H1 (cell line): ENCODE measurements around the gene CLGN.

Experiments used
- CBX8 ChIP-seq: fragments of 300-800, 300-1000 bp; sonication (generic); IDR thresholded peaks from 2 replicates; pipeline ENCODE4 v1.7.1; 2016; ENCODE audit warnings: low read depth, low read length, borderline replicate concordance
- CEBPB ChIP-seq: IDR thresholded peaks from 2 replicates; pipeline ENCODE4 v1.6.1; 2012; ENCODE audit warnings: low read depth, low read length
- CHD2 ChIP-seq: IDR thresholded peaks from 2 replicates; pipeline ENCODE4 v1.6.1; 2012; ENCODE audit warnings: low read length, improper control_type of control experiment
- EP300 ChIP-seq, 2 experiments: IDR thresholded peaks; 1 replicate in 1 of 2; 2 replicates in 1 of 2; pipeline ENCODE4 v1.6.1; 2011 to 2012; ENCODE audit warnings: low read depth in 2 of 2, low read length in 2 of 2, mild to moderate bottlenecking in 2 of 2, borderline replicate concordance in 1 of 2, inconsistent platforms in 1 of 2, moderate library complexity in 1 of 2
- EZH2 ChIP-seq: fragments of 200-600 bp; sonication (generic); IDR thresholded peaks from 2 replicates; pipeline ENCODE4 v1.7.1; 2012; ENCODE audit warnings: low read depth, mild to moderate bottlenecking, moderate library complexity, low read length, inconsistent platforms; ENCODE audit not compliant: severe bottlenecking
- JUN ChIP-seq: IDR thresholded peaks from 2 replicates; pipeline ENCODE4 v1.6.1; 2011; ENCODE audit warnings: low read depth, mild to moderate bottlenecking, improper control_type of control experiment, low read length
- POLR2A ChIP-seq, 2 experiments: IDR thresholded peaks; 1 replicate in 1 of 2; 2 replicates in 1 of 2; pipeline ENCODE4 v1.6.1; 2011; ENCODE audit warnings: low read depth in 2 of 2, low read length in 2 of 2, mild to moderate bottlenecking in 2 of 2; ENCODE audit errors: control extremely low read depth in 1 of 2
- ZNF274 ChIP-seq: IDR thresholded peaks from 2 replicates; pipeline ENCODE4 v1.7.0; 2012; ENCODE audit warnings: low read length, borderline replicate concordance; ENCODE audit errors: extremely low read depth
- TF ChIP-seq, protein P1 (sequence below), 3 experiments: IDR thresholded peaks; 1 replicate in 2 of 3; 2 replicates in 1 of 3; pipeline versions ENCODE4 v1.5.1 to v1.6.1; 2011; ENCODE audit warnings: low read length in 3 of 3, mild to moderate bottlenecking in 3 of 3, inconsistent platforms in 2 of 3, low read depth in 1 of 3, moderate library complexity in 1 of 3; ENCODE audit not compliant: insufficient read depth in 1 of 3; ENCODE audit errors: control extremely low read depth in 1 of 3
- TF ChIP-seq, protein P2 (sequence below): IDR thresholded peaks from 2 replicates; pipeline ENCODE4 v1.6.1; 2011; ENCODE audit warnings: low read depth, mild to moderate bottlenecking, low read length; ENCODE audit not compliant: insufficient read depth

DNA sequence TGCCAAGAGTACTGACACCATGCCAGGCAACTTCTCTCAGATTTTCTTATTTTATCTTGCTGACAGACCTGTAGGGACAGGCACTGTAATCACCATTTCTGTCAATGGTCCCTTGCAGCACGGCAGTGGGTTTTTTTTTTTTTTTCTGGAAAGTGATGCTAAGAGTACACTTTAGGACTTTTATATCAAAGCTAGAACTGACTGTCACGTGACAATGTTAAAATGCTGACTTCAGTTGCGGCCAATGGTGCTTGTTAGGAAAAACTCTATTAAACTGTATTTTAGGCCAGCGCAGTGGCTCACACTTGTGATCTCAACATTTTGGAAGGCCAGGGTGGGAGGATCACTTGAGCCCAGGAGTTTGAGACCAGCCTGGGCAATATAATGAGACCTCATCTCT is 66.3 kb downstream of the CLGN start:
- TF ChIP-seq EZH2 = no peak
- TF ChIP-seq, protein P1, sequence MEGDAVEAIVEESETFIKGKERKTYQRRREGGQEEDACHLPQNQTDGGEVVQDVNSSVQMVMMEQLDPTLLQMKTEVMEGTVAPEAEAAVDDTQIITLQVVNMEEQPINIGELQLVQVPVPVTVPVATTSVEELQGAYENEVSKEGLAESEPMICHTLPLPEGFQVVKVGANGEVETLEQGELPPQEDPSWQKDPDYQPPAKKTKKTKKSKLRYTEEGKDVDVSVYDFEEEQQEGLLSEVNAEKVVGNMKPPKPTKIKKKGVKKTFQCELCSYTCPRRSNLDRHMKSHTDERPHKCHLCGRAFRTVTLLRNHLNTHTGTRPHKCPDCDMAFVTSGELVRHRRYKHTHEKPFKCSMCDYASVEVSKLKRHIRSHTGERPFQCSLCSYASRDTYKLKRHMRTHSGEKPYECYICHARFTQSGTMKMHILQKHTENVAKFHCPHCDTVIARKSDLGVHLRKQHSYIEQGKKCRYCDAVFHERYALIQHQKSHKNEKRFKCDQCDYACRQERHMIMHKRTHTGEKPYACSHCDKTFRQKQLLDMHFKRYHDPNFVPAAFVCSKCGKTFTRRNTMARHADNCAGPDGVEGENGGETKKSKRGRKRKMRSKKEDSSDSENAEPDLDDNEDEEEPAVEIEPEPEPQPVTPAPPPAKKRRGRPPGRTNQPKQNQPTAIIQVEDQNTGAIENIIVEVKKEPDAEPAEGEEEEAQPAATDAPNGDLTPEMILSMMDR (IDR thresholded peaks at IDR 0.05; ENCODE audit: control extremely low read depth in 1 of 3, insufficient read depth in 1 of 3, low read depth in 1 of 3, low read length in 3 of 3) = no peak
- no peak for TF ChIP-seq CBX8
- no peak for TF ChIP-seq ZNF274
- TF ChIP-seq JUN = no peak
- no peak for TF ChIP-seq CHD2
- TF ChIP-seq, protein P2, sequence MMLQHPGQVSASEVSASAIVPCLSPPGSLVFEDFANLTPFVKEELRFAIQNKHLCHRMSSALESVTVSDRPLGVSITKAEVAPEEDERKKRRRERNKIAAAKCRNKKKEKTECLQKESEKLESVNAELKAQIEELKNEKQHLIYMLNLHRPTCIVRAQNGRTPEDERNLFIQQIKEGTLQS = no peak
- TF ChIP-seq POLR2A (IDR thresholded peaks at IDR 0.05; ENCODE audit: control extremely low read depth in 1 of 2, low read depth in 2 of 2, low read length in 2 of 2) = no peak
- TF ChIP-seq EP300 (IDR thresholded peaks at IDR 0.05; ENCODE audit: borderline replicate concordance in 1 of 2, low read depth in 2 of 2, low read length in 2 of 2) = no peak
- TF ChIP-seq CEBPB = no peak
